Activated B cell treated with CpG ODN at 0.5 μM for 24 hours (primary cell): ENCODE results near the gene PHF21A. TPM values are rescaled to one million over a fixed set of nuclear protein-coding genes. Genes with fewer than 3 reads are reported as not detected.

ENCODE experiments used
- ATAC-seq: fragments of 200-7000 bp; cut with Tn5 transposase; one replicate; pipeline ENCODE4 v1.10.0; 2021; ENCODE audit warnings: low read depth, mild to moderate bottlenecking, moderate library complexity
- CTCF ChIA-PET: fragments of 350-600 bp; sonication (Branson Sonifier 250); formaldehyde crosslinking; loops from one replicate; lab custom pipeline; 2021; ENCODE audit warnings: antibody characterized with exemption; lab: Charles Lee
- POLR2A ChIA-PET: fragments of 350-600 bp; sonication (Branson Sonifier 250); formaldehyde crosslinking; loops from one replicate; lab custom pipeline; 2021; ENCODE audit warnings: antibody characterized with exemption; lab: Charles Lee
- DNase-seq: peaks from one replicate; pipeline ENCODE4 v3.0.0; 2022
- H3K27ac Mint-ChIP-seq: one replicate; pipeline ENCODE4 v1.8.0; 2020; ENCODE audit warnings: mixed read lengths
- H3K27me3 Mint-ChIP-seq: one replicate; pipeline ENCODE4 v1.8.0; 2021; ENCODE audit warnings: mixed read lengths
- H3K36me3 Mint-ChIP-seq: one replicate; pipeline ENCODE4 v1.8.0; 2021; ENCODE audit warnings: low read depth, mixed read lengths
- H3K4me1 Mint-ChIP-seq: one replicate; pipeline ENCODE4 v1.8.0; 2021; ENCODE audit warnings: mixed read lengths
- H3K4me3 Mint-ChIP-seq: one replicate; pipeline ENCODE4 v1.8.0; 2020; ENCODE audit warnings: mild to moderate bottlenecking, mixed read lengths
- H3K9me3 Mint-ChIP-seq: one replicate; pipeline ENCODE4 v1.8.0; 2020; ENCODE audit warnings: mixed read lengths
- CTCF ChIP-seq: fragments of 200-600 bp; IDR thresholded peaks from one replicate; pipeline ENCODE4 v1.8.0; 2022; ENCODE audit warnings: antibody characterized with exemption, mild to moderate bottlenecking
- intact Hi-C: fragments of 100-400 bp; cut with micrococcal nuclease; formaldehyde crosslinking; loops from one replicate; pipeline ENCODE4 v1.15.1; 2024
- total RNA-seq: library from RNA; stranded (reverse); gene quantifications from 2 replicates; pipeline ENCODE4 v1.2.3, GENCODE V29; 2022

Gene PHF21A
- total RNA-seq, 1 donor from 2014 or later, result 71.0 TPM

- no peak for ATAC-seq
- POLR2A ChIA-PET, result no interaction called here
- Mint-ChIP-seq H3K4me3 (no peak overlapping the region), H3K4me1 (no peaks in the 10 kb centered on the region), H3K27me3 (no peaks in the 10 kb centered on the region), H3K27ac (no peak overlapping the region), H3K36me3 (peaks cover 54% of the 10 kb centered on the region), H3K9me3 (no peaks in the 10 kb centered on the region)
- DNase-seq, result no peak
- no peak for TF ChIP-seq CTCF
- CTCF ChIA-PET, result interaction anchor here (1.3 kb wide), 1 partner anchor 45 kb away, joined by 5 read pairs; no protein-coding TSS in a partner anchor
- intact Hi-C loops, result no loop called here
These were observed 70.2 kb downstream of the PHF21A start for GRCh38 chr11:46051102-46051501.

- intact Hi-C loops, result no loop called here
- TF ChIP-seq CTCF, result no peak
- no peaks in the 10 kb centered on the region for H3K27me3 Mint-ChIP-seq
- CTCF ChIA-PET, result no interaction called here
- no peaks in the 10 kb centered on the region for H3K4me1 Mint-ChIP-seq
- H3K36me3 Mint-ChIP-seq, result peaks cover 56% of the 10 kb centered on the region
- ATAC-seq (no peak), DNase-seq (no peak)
- no peak overlapping the region for H3K27ac Mint-ChIP-seq
- POLR2A ChIA-PET, result no interaction called here
- no peak overlapping the region for H3K4me3 Mint-ChIP-seq
- H3K9me3 Mint-ChIP-seq, result no peaks in the 10 kb centered on the region
These were observed 70.6 kb downstream of the PHF21A start for GRCh38 chr11:46050662-46051061.

- Mint-ChIP-seq H3K9me3 (no peaks in the 10 kb centered on the region), H3K4me3 (no peak overlapping the region), H3K4me1 (no peaks in the 10 kb centered on the region), H3K27ac (no peak overlapping the region), H3K36me3 (peaks cover 56% of the 10 kb centered on the region), H3K27me3 (no peaks in the 10 kb centered on the region)
- DNase-seq (no peak), ATAC-seq (no peak)
- intact Hi-C loops, result no loop called here
- POLR2A ChIA-PET, result no interaction called here
- CTCF ChIA-PET, result no interaction called here
- TF ChIP-seq CTCF, result no peak
These were observed 71.2 kb downstream of the PHF21A start for GRCh38 chr11:46050003-46050461.

- ChIA-PET POLR2A (no interaction called here), CTCF (no interaction called here)
- no peaks in the 10 kb centered on the region for H3K9me3 Mint-ChIP-seq
- H3K4me3 Mint-ChIP-seq, result no peak overlapping the region
- TF ChIP-seq CTCF, result no peak
- peaks cover 52% of the 10 kb centered on the region for H3K36me3 Mint-ChIP-seq
- no peak for DNase-seq
- H3K27ac Mint-ChIP-seq, result no peak overlapping the region
- no peaks in the 10 kb centered on the region for H3K27me3 Mint-ChIP-seq
- H3K4me1 Mint-ChIP-seq, result no peaks in the 10 kb centered on the region
- ATAC-seq, result no peak
- intact Hi-C loops, result no loop called here
These were observed 71.8 kb downstream of the PHF21A start for GRCh38 chr11:46049325-46049897.

- ATAC-seq (no peak), DNase-seq (no peak)
- TF ChIP-seq CTCF, result no peak
- ChIA-PET CTCF (no interaction called here), POLR2A (no interaction called here)
- Mint-ChIP-seq H3K36me3 (peaks cover 45% of the 10 kb centered on the region), H3K4me1 (no peaks in the 10 kb centered on the region), H3K4me3 (no peak overlapping the region), H3K27me3 (no peaks in the 10 kb centered on the region), H3K27ac (no peak overlapping the region), H3K9me3 (no peaks in the 10 kb centered on the region)
- intact Hi-C loops, result no loop called here
These were observed 73.1 kb downstream of the PHF21A start for GRCh38 chr11:46048198-46048597.
